SK-N-SH (cell line): ENCODE measurements around the gene GOLGA8A.

ENCODE experiments used
- CHD2 ChIP-seq: fragments of 150-350 bp; IDR thresholded peaks from 2 replicates; pipeline ENCODE4 v1.6.1; 2018; ENCODE audit warnings: low read length; ENCODE audit not compliant: partially characterized antibody
- ELF1 ChIP-seq: IDR thresholded peaks from 2 replicates; pipeline ENCODE4 v1.4.0; 2012
- FOXJ3 ChIP-seq: sonication (generic); formaldehyde crosslinking; IDR thresholded peaks from 2 replicates; pipeline ENCODE4 v1.5.1; 2020; ENCODE audit warnings: mild to moderate bottlenecking, missing genetic modification reagents
- GABPA ChIP-seq: IDR thresholded peaks from 2 replicates; pipeline ENCODE4 v1.4.0; 2012; ENCODE audit warnings: low read depth, mild to moderate bottlenecking
- MAX ChIP-seq: IDR thresholded peaks from 2 replicates; pipeline ENCODE4 v1.4.0; 2012; ENCODE audit warnings: low read depth
- NRF1 ChIP-seq: IDR thresholded peaks from 2 replicates; pipeline ENCODE4 v1.6.1; 2012; ENCODE audit warnings: low read depth, mild to moderate bottlenecking, low read length
- RAD21 ChIP-seq: IDR thresholded peaks from 2 replicates; pipeline ENCODE4 v1.6.1; 2012; ENCODE audit warnings: mild to moderate bottlenecking, low read length
- RCOR1 ChIP-seq: fragments of 150-350 bp; IDR thresholded peaks from 2 replicates; pipeline ENCODE4 v1.6.1; 2017; ENCODE audit warnings: antibody characterized with exemption, low read length
- TAF1 ChIP-seq: IDR thresholded peaks from 2 replicates; pipeline ENCODE4 v1.6.1; 2012; ENCODE audit warnings: low read depth, mild to moderate bottlenecking, low read length, moderate library complexity, borderline replicate concordance
- TF ChIP-seq, protein P1 (sequence below): fragments of 200-600 bp; sonication (generic); IDR thresholded peaks from 2 replicates; pipeline ENCODE4 v1.6.1; 2017; ENCODE audit warnings: antibody characterized with exemption, mild to moderate bottlenecking, moderate library complexity

DNA sequence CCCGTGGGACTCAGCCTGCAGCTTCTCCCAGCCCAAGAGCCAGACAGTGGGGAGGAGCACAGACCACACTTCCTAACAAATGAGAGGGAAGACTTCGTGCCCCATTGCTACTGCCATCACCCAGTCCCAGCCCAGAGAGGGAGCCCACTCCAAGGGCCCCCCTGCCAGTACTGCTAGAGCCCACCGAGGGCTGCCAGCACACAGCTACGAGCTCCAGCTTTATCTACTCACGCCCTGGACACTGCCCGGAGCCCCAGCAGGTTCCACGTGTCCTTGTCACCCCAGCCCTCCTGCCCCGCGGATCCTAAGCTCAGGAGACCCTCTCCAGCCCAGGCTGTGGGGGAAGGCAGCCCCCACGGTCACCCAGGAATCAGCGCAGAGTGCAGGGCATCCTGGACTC is 1.9 kb downstream of the GOLGA8A start:
- TF ChIP-seq, protein P1, sequence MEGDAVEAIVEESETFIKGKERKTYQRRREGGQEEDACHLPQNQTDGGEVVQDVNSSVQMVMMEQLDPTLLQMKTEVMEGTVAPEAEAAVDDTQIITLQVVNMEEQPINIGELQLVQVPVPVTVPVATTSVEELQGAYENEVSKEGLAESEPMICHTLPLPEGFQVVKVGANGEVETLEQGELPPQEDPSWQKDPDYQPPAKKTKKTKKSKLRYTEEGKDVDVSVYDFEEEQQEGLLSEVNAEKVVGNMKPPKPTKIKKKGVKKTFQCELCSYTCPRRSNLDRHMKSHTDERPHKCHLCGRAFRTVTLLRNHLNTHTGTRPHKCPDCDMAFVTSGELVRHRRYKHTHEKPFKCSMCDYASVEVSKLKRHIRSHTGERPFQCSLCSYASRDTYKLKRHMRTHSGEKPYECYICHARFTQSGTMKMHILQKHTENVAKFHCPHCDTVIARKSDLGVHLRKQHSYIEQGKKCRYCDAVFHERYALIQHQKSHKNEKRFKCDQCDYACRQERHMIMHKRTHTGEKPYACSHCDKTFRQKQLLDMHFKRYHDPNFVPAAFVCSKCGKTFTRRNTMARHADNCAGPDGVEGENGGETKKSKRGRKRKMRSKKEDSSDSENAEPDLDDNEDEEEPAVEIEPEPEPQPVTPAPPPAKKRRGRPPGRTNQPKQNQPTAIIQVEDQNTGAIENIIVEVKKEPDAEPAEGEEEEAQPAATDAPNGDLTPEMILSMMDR: no peak
- TF ChIP-seq RCOR1 (no peak), GABPA (no peak), TAF1 (no peak), CHD2 (no peak), MAX (no peak), ELF1 (no peak), RAD21 (no peak), NRF1 (no peak), FOXJ3 (CRISPR knock-in tag) (no peak)
